HepG2 (cell line): ENCODE measurements around the gene ZNF331. TPM values are rescaled to one million over a fixed set of nuclear protein-coding genes. Genes with fewer than 3 reads are reported as not detected.
A peak's percentile ranks its signal among the peaks of the same experiment; 100 is the strongest.

Experiments
- BCL6 ChIP-seq: IDR thresholded peaks from 2 replicates; pipeline ENCODE4 v1.6.1; 2016; ENCODE audit warnings: missing genetic modification reagents, missing compliant biosample characterization
- CHCHD3 ChIP-seq: sonication (generic); formaldehyde crosslinking; IDR thresholded peaks from 2 replicates; pipeline ENCODE4 v1.8.0; 2022; ENCODE audit warnings: mild to moderate bottlenecking, missing genetic modification reagents, moderate library complexity
- ELF3 ChIP-seq: IDR thresholded peaks from 2 replicates; pipeline ENCODE4 v1.6.1; 2016; ENCODE audit warnings: missing genetic modification reagents, missing compliant biosample characterization
- GATAD1 ChIP-seq: IDR thresholded peaks from 2 replicates; pipeline ENCODE4 v1.6.1; 2016; ENCODE audit warnings: missing genetic modification reagents, missing compliant biosample characterization
- GTF3A ChIP-seq: sonication (generic); formaldehyde crosslinking; conservative IDR thresholded peaks from 2 replicates; pipeline ENCODE4 v1.4.0; 2020; ENCODE audit warnings: mild to moderate bottlenecking, missing genetic modification reagents
- HIC2 ChIP-seq: sonication (generic); formaldehyde crosslinking; IDR thresholded peaks from 2 replicates; pipeline ENCODE4 v1.9.0; 2022; ENCODE audit warnings: low read depth, missing genetic modification reagents
- HOXA7 ChIP-seq: sonication (generic); formaldehyde crosslinking; IDR thresholded peaks from 2 replicates; pipeline ENCODE4 v1.8.1; 2022; ENCODE audit warnings: mild to moderate bottlenecking, missing genetic modification reagents, moderate library complexity
- NFE2L1 ChIP-seq: sonication (generic); formaldehyde crosslinking; IDR thresholded peaks from 2 replicates; pipeline ENCODE4 v1.4.0; 2020; ENCODE audit warnings: missing genetic modification reagents, mild to moderate bottlenecking, borderline replicate concordance
- POLR2AphosphoS2 ChIP-seq: IDR thresholded peaks from 2 replicates; pipeline ENCODE4 v1.6.1; 2011; ENCODE audit warnings: low read depth, low read length, improper control_type of control experiment
- PRPF4 ChIP-seq: fragments of 200-400 bp; formaldehyde crosslinking; IDR thresholded peaks from 2 replicates; pipeline ENCODE4 v1.6.1; 2016; ENCODE audit warnings: low read length, low read depth; ENCODE audit not compliant: poor library complexity, severe bottlenecking
- REPIN1 ChIP-seq: sonication (generic); formaldehyde crosslinking; IDR thresholded peaks from 2 replicates; pipeline ENCODE4 v1.8.0; 2022; ENCODE audit warnings: missing genetic modification reagents, low read depth, mild to moderate bottlenecking, borderline replicate concordance
- TAF1 ChIP-seq: sonication (generic); formaldehyde crosslinking; IDR thresholded peaks from 2 replicates; pipeline ENCODE4 v1.4.0; 2020; ENCODE audit warnings: missing genetic modification reagents
- USF2 ChIP-seq, 2 experiments: sonication (generic) in 1 of 2; formaldehyde crosslinking in 1 of 2; IDR thresholded peaks; 2 replicates each; pipeline versions ENCODE4 v1.5.1 to v1.6.1; 2011 to 2020; ENCODE audit warnings: borderline replicate concordance in 1 of 2, low read depth in 1 of 2, low read length in 1 of 2, mild to moderate bottlenecking in 1 of 2, missing genetic modification reagents in 1 of 2, moderate library complexity in 1 of 2
- ZBTB38 ChIP-seq: sonication (generic); formaldehyde crosslinking; IDR thresholded peaks from 2 replicates; pipeline ENCODE4 v1.5.1; 2020; ENCODE audit warnings: mild to moderate bottlenecking, missing genetic modification reagents
- ZNF124 ChIP-seq: sonication (generic); formaldehyde crosslinking; IDR thresholded peaks from 2 replicates; pipeline ENCODE4 v1.4.0; 2020; ENCODE audit warnings: missing genetic modification reagents
- ZNF20 ChIP-seq: sonication (generic); formaldehyde crosslinking; IDR thresholded peaks from 2 replicates; pipeline ENCODE4 v1.4.0; 2020; ENCODE audit warnings: mild to moderate bottlenecking, moderate library complexity, missing genetic modification reagents
- ZNF281 ChIP-seq: sonication (generic); formaldehyde crosslinking; IDR thresholded peaks from 2 replicates; pipeline ENCODE4 v1.4.0; 2020; ENCODE audit warnings: missing genetic modification reagents, borderline replicate concordance
- ZNF44 ChIP-seq: sonication (generic); formaldehyde crosslinking; IDR thresholded peaks from 2 replicates; pipeline ENCODE4 v1.5.1; 2020; ENCODE audit warnings: mild to moderate bottlenecking, missing genetic modification reagents
- ZNF75D ChIP-seq: sonication (generic); formaldehyde crosslinking; IDR thresholded peaks from 2 replicates; pipeline ENCODE4 v1.8.1; 2023; ENCODE audit warnings: missing genetic modification reagents, mild to moderate bottlenecking, borderline replicate concordance
- ZNF766 ChIP-seq: sonication (generic); formaldehyde crosslinking; IDR thresholded peaks from 2 replicates; pipeline ENCODE4 v1.5.0; 2020; ENCODE audit warnings: missing genetic modification reagents, borderline replicate concordance
- ZNF878 ChIP-seq: sonication (generic); formaldehyde crosslinking; IDR thresholded peaks from 2 replicates; pipeline ENCODE4 v1.8.1; 2023; ENCODE audit warnings: mild to moderate bottlenecking, missing genetic modification reagents, moderate library complexity
- polyA plus RNA-seq, 8 experiments: library from polyadenylated mRNA; depleted of rRNA in 3 of 8; stranded (reverse) in 7 of 8; unstranded in 1 of 8; fragments of >200 nt; fragmentation: Illumina TruSeq in 4 of 8; extraction: Trizol in 4 of 8; gene quantifications; 2 replicates each; pipeline versions ENCODE4 v1.2.1 to v1.2.3, GENCODE V29; 2011 to 2016; ENCODE audit warnings: low read depth in 4 of 8, missing spikeins in 1 of 8, mixed read lengths in 1 of 8; ENCODE audit not compliant: insufficient read depth in 1 of 8
- total RNA-seq, 5 experiments: library from RNA; depleted of rRNA; stranded (reverse); fragments of >200 nt; fragmentation: Illumina TruSeq; extraction: Trizol; gene quantifications; 2 replicates each; pipeline ENCODE4 v1.2.3, GENCODE V29; 2016; ENCODE audit warnings: low read depth in 1 of 5

The ZNF331 gene
- total and polyA plus RNA-seq, 2 of the 13 experiments (the other 11 are each of a cell fraction or from before 2014, with no cell fraction given) = 8.2 to 13.3 TPM

- TF ChIP-seq ZNF281 (CRISPR knock-in tag) (no peak), HOXA7 (CRISPR knock-in tag) (no peak), ZNF766 (CRISPR knock-in tag) (no peak), CHCHD3 (CRISPR knock-in tag) (no peak), NFE2L1 (no peak), GATAD1 (CRISPR knock-in tag) (peak; percentile 73), POLR2AphosphoS2 (no peak), TAF1 (CRISPR knock-in tag) (peak; percentile 54; the same call in 1 of the 2 replicates), ZNF44 (CRISPR knock-in tag) (0 out of 2 replicates have a peak, but pooled peaks have one; percentile 32), ZNF124 (CRISPR knock-in tag) (peak; percentile 85), HIC2 (no peak), ZBTB38 (CRISPR knock-in tag) (peak; percentile 65), REPIN1 (CRISPR knock-in tag) (0 out of 2 replicates have a peak, but pooled peaks have one; percentile 54), BCL6 (CRISPR knock-in tag) (peak; percentile 71), ZNF75D (no peak), GTF3A (CRISPR knock-in tag) (no peak; the same call in 1 of the 2 replicates), ZNF878 (CRISPR knock-in tag) (peak; percentile 59; the same call in 1 of the 2 replicates), USF2 (IDR thresholded peaks at IDR 0.05; ENCODE audit: low read depth, low read length) (peak; percentile 96), USF2 (CRISPR knock-in tag; IDR thresholded peaks at IDR 0.05; ENCODE audit: borderline replicate concordance) (peak; percentile 96; the same call in 1 of the 2 replicates), PRPF4 (no peak), ELF3 (CRISPR knock-in tag) (peak; percentile 71), ZNF20 (CRISPR knock-in tag) (no peak)
These were observed 30.2 kb upstream of the ZNF331 start (continued) for GRCh38 chr19:53507523-53508442.
